WTC11 (cell line): Measurements from ENCODE around the gene YBX2. TPM values are rescaled to one million over a fixed set of nuclear protein-coding genes. Genes with fewer than 3 reads are reported as not detected.

Experiments
- ATAC-seq: fragments of 200-7000 bp; cut with Tn5 transposase; 2 replicates; pipeline ENCODE4 v1.10.0; 2021; ENCODE audit warnings: mild to moderate bottlenecking, moderate library complexity
- CTCF ChIA-PET: fragments of 300-600 bp; sonication (Branson Sonifier 250); formaldehyde crosslinking; loops from one replicate; lab custom pipeline; 2021; ENCODE audit warnings: antibody characterized with exemption; lab: Charles Lee
- POLR2A ChIA-PET: fragments of 350-600 bp; sonication (Branson Sonifier 250); formaldehyde crosslinking; loops from one replicate; lab custom pipeline; 2021; ENCODE audit warnings: antibody characterized with exemption; lab: Charles Lee
- DNase-seq: peaks from one replicate; pipeline ENCODE4 v3.0.0; 2021; ENCODE audit warnings: low spot score
- H3K27ac Mint-ChIP-seq: 2 replicates; pipeline ENCODE4 v1.8.0; 2021; ENCODE audit warnings: mixed read lengths
- H3K27me3 Mint-ChIP-seq: 2 replicates; pipeline ENCODE4 v1.8.0; 2021; ENCODE audit warnings: low read depth, mild to moderate bottlenecking, moderate library complexity, mixed read lengths
- H3K36me3 Mint-ChIP-seq: 2 replicates; pipeline ENCODE4 v1.8.0; 2021; ENCODE audit warnings: mixed read lengths
- H3K4me1 Mint-ChIP-seq: 2 replicates; pipeline ENCODE4 v1.8.0; 2022; ENCODE audit warnings: mixed read lengths
- H3K4me3 Mint-ChIP-seq: 2 replicates; pipeline ENCODE4 v1.8.0; 2021; ENCODE audit warnings: mild to moderate bottlenecking, moderate library complexity, mixed read lengths
- H3K9me3 Mint-ChIP-seq: 2 replicates; pipeline ENCODE4 v1.8.0; 2021; ENCODE audit warnings: mixed read lengths
- CREB1 ChIP-seq: sonication (generic); formaldehyde crosslinking; IDR thresholded peaks from 2 replicates; pipeline ENCODE4 v1.8.0; 2023; ENCODE audit warnings: mild to moderate bottlenecking, missing genetic modification reagents
- ERG ChIP-seq: fragments of 250-450 bp; sonication (Bioruptor Pico); IDR thresholded peaks from 2 replicates; pipeline ENCODE4 v1.8.0; 2021; ENCODE audit warnings: mild to moderate bottlenecking
- ESRRA ChIP-seq: sonication (generic); formaldehyde crosslinking; IDR thresholded peaks from 2 replicates; pipeline ENCODE4 v1.8.1; 2022; ENCODE audit warnings: mild to moderate bottlenecking, missing genetic modification reagents, borderline replicate concordance
- ETV6 ChIP-seq: sonication (generic); formaldehyde crosslinking; IDR thresholded peaks from 2 replicates; pipeline ENCODE4 v1.8.1; 2022; ENCODE audit warnings: mild to moderate bottlenecking, missing genetic modification reagents
- FOXK1 ChIP-seq: sonication (generic); formaldehyde crosslinking; IDR thresholded peaks from 2 replicates; pipeline ENCODE4 v1.8.0; 2022; ENCODE audit warnings: mild to moderate bottlenecking, moderate library complexity, missing genetic modification reagents
- FOXP1 ChIP-seq: sonication (generic); formaldehyde crosslinking; IDR thresholded peaks from 2 replicates; pipeline ENCODE4 v1.8.0; 2022; ENCODE audit warnings: missing genetic modification reagents, mild to moderate bottlenecking, moderate library complexity, borderline replicate concordance
- JUN ChIP-seq: sonication (generic); formaldehyde crosslinking; IDR thresholded peaks from 2 replicates; pipeline ENCODE4 v1.8.0; 2023; ENCODE audit warnings: mild to moderate bottlenecking, missing genetic modification reagents
- KAT7 ChIP-seq: sonication (generic); formaldehyde crosslinking; IDR thresholded peaks from 2 replicates; pipeline ENCODE4 v1.8.1; 2023; ENCODE audit warnings: missing genetic modification reagents, mild to moderate bottlenecking, borderline replicate concordance
- RORB ChIP-seq: fragments of 250-450 bp; sonication (Bioruptor Pico); IDR thresholded peaks from 2 replicates; pipeline ENCODE4 v1.9.0; 2021; ENCODE audit warnings: mild to moderate bottlenecking
- STAT6 ChIP-seq: sonication (generic); formaldehyde crosslinking; conservative IDR thresholded peaks from 2 replicates; pipeline ENCODE4 v1.8.1; 2023; ENCODE audit warnings: mild to moderate bottlenecking, low read depth, missing genetic modification reagents, moderate library complexity
- USF2 ChIP-seq: sonication (generic); formaldehyde crosslinking; IDR thresholded peaks from 2 replicates; pipeline ENCODE4 v1.8.1; 2023; ENCODE audit warnings: mild to moderate bottlenecking, missing genetic modification reagents, moderate library complexity
- ZNF532 ChIP-seq: fragments of 250-450 bp; sonication (Bioruptor Pico); IDR thresholded peaks from 2 replicates; pipeline ENCODE4 v1.9.0; 2021; ENCODE audit warnings: mild to moderate bottlenecking, borderline replicate concordance
- ZSCAN18 ChIP-seq: fragments of 250-450 bp; sonication (Bioruptor Pico); IDR thresholded peaks from 2 replicates; pipeline ENCODE4 v2.1.2; 2022; ENCODE audit warnings: mild to moderate bottlenecking, moderate library complexity
- total RNA-seq: library from RNA; stranded (reverse); gene quantifications from 3 replicates; pipeline ENCODE4 v1.2.3, GENCODE V29; 2021
- TF ChIP-seq, protein P1 (sequence below): fragments of 250-450 bp; sonication (Bioruptor Pico); IDR thresholded peaks from 2 replicates; pipeline ENCODE4 v1.9.0; 2021; ENCODE audit warnings: mild to moderate bottlenecking
- TF ChIP-seq, protein P2 (sequence below): sonication (generic); formaldehyde crosslinking; IDR thresholded peaks from 2 replicates; pipeline ENCODE4 v1.8.1; 2023; ENCODE audit warnings: mild to moderate bottlenecking, moderate library complexity, missing genetic modification reagents
- TF ChIP-seq, protein P3 (sequence below): fragments of 250-450 bp; sonication (Bioruptor Pico); IDR thresholded peaks from 2 replicates; pipeline ENCODE4 v1.9.0; 2021; ENCODE audit warnings: mild to moderate bottlenecking

Gene YBX2
- total RNA-seq, 1 experiment from 2014 or later = 26.8 TPM

GRCh38 chr17:7243453-7243729, 51.0 kb downstream of the YBX2 start:
- CTCF ChIA-PET = interaction anchor here (0.7 to 3.4 kb wide), 6 partner anchors 23 to 197 kb away, joined by 3 to 21 read pairs (median 8); partner anchors contain the start of genes ACADVL, DLG4 and SLC2A4
- TF ChIP-seq, protein P1, sequence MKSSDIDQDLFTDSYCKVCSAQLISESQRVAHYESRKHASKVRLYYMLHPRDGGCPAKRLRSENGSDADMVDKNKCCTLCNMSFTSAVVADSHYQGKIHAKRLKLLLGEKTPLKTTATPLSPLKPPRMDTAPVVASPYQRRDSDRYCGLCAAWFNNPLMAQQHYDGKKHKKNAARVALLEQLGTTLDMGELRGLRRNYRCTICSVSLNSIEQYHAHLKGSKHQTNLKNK (CRISPR knock-in tag) = no peak
- TF ChIP-seq STAT6 = no peak
- TF ChIP-seq CREB1 (CRISPR knock-in tag) = no peak

DNA sequence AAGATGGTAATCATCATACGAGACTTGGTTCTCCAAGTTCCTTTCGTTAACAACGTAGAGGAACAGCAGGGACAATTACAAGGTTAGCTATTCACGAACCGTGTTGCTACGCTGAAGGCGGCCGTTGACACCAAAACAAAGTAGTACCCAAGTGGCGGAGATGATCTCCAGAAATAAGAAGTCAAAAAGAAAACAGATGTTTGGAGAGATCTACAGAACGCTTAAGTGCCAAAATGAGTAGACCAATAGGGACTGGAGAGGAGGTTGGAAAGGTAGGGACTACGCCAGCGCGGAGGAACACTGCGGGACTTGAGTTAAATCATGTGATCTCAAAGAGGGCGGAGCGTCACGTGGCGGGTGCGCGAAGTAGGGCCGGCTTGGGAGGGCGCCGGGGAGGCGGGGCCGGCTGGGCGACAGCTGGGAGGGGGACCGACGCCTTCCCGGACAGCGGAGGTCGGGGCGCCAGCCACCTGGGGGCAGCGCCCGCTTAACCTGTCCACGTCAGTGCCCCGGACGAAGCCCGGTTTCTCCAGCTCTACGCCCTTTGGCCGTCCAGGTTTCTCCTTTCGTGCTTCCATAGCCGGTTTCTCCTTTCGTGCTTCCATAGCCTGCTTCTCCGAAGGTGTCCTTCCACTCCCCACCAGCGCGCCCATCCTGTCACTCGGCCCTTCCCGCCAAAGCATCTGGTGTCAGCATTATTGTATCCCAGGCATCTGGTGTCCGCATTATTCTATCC, 51.6 kb downstream of the YBX2 start:
- no peaks in the 10 kb centered on the region for H3K27me3 Mint-ChIP-seq
- POLR2A ChIA-PET = interaction anchor here (0.9 to 2.3 kb wide), 8 partner anchors 9 to 51 kb away, joined by 3 to 8 read pairs (median 4); partner anchors contain the start of genes ACADVL, CTDNEP1, DLG4 and ELP5
- peak overlapping the region; percentile 90 for H3K4me3 Mint-ChIP-seq
- CTCF ChIA-PET = interaction anchor here (0.5 to 3.4 kb wide), 11 partner anchors 23 to 309 kb away, joined by 3 to 21 read pairs (median 5); partner anchors contain the start of genes ACADVL, DLG4, NEURL4 and SLC2A4
- H3K27ac Mint-ChIP-seq = peak overlapping the region; percentile 99
- H3K4me1 Mint-ChIP-seq = peaks cover 33% of the 10 kb centered on the region
- peaks cover 33% of the 10 kb centered on the region for H3K36me3 Mint-ChIP-seq
- no peaks in the 10 kb centered on the region for H3K9me3 Mint-ChIP-seq
- peak; percentile 96 for DNase-seq
- peak; percentile 14 for ATAC-seq
- TF ChIP-seq FOXK1 (CRISPR knock-in tag) = peak; percentile 88
- no peak for TF ChIP-seq ZSCAN18 (CRISPR knock-in tag)
- TF ChIP-seq USF2 (CRISPR knock-in tag) = peak; percentile 99
- TF ChIP-seq ZNF532 (CRISPR knock-in tag) = peak; percentile 85; the same call in 1 of the 2 replicates
- 0 out of 2 replicates have a peak, but pooled peaks have one; percentile 24 for TF ChIP-seq RORB (CRISPR knock-in tag)
- TF ChIP-seq ESRRA (CRISPR knock-in tag) = no peak
- TF ChIP-seq JUN (CRISPR knock-in tag) = peak; percentile 47; the same call in 1 of the 2 replicates
- TF ChIP-seq KAT7 (CRISPR knock-in tag) = no peak
- TF ChIP-seq, protein P2, sequence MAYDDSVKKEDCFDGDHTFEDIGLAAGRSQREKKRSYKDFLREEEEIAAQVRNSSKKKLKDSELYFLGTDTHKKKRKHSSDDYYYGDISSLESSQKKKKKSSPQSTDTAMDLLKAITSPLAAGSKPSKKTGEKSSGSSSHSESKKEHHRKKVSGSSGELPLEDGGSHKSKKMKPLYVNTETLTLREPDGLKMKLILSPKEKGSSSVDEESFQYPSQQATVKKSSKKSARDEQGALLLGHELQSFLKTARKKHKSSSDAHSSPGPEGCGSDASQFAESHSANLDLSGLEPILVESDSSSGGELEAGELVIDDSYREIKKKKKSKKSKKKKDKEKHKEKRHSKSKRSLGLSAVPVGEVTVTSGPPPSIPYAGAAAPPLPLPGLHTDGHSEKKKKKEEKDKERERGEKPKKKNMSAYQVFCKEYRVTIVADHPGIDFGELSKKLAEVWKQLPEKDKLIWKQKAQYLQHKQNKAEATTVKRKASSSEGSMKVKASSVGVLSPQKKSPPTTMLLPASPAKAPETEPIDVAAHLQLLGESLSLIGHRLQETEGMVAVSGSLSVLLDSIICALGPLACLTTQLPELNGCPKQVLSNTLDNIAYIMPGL (CRISPR knock-in tag) = no peak
- 0 out of 2 replicates have a peak, but pooled peaks have one; percentile 15 for TF ChIP-seq ETV6 (CRISPR knock-in tag)
- TF ChIP-seq, protein P3, sequence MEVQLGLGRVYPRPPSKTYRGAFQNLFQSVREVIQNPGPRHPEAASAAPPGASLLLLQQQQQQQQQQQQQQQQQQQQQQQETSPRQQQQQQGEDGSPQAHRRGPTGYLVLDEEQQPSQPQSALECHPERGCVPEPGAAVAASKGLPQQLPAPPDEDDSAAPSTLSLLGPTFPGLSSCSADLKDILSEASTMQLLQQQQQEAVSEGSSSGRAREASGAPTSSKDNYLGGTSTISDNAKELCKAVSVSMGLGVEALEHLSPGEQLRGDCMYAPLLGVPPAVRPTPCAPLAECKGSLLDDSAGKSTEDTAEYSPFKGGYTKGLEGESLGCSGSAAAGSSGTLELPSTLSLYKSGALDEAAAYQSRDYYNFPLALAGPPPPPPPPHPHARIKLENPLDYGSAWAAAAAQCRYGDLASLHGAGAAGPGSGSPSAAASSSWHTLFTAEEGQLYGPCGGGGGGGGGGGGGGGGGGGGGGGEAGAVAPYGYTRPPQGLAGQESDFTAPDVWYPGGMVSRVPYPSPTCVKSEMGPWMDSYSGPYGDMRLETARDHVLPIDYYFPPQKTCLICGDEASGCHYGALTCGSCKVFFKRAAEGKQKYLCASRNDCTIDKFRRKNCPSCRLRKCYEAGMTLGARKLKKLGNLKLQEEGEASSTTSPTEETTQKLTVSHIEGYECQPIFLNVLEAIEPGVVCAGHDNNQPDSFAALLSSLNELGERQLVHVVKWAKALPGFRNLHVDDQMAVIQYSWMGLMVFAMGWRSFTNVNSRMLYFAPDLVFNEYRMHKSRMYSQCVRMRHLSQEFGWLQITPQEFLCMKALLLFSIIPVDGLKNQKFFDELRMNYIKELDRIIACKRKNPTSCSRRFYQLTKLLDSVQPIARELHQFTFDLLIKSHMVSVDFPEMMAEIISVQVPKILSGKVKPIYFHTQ = peak; percentile 66; the same call in 1 of the 2 replicates
- peak; percentile 89 for TF ChIP-seq FOXP1 (CRISPR knock-in tag)
- peak; percentile 19; the same call in 1 of the 2 replicates for TF ChIP-seq ERG (CRISPR knock-in tag)

More at GRCh38 chr17:7243453-7243729, 51.0 kb downstream of the YBX2 start:
- Mint-ChIP-seq H3K9me3 (no peaks in the 10 kb centered on the region), H3K36me3 (peaks cover 33% of the 10 kb centered on the region), H3K27me3 (no peaks in the 10 kb centered on the region), H3K4me1 (peaks cover 33% of the 10 kb centered on the region), H3K4me3 (peak overlapping the region; percentile 90), H3K27ac (peak overlapping the region; percentile 96)
- no peak for DNase-seq
- POLR2A ChIA-PET = interaction anchor here (1.0 to 2.3 kb wide), 6 partner anchors 8 to 38 kb away, joined by 3 to 8 read pairs (median 6); partner anchors contain the start of genes ACADVL, CTDNEP1, DLG4 and DVL2
- ATAC-seq = no peak
